CD4-positive, alpha-beta T cell treated with Interleukin-17A for 4 hours (primary cell): ENCODE measurements around the gene TRAPPC14.
"Not testable (repeated sequence)": the region's sequence is repeated elsewhere in the genome, so short reads cannot be mapped to it uniquely, and the experiment has no call there.

Source experiments
- DNase-seq: peaks from one replicate; pipeline ENCODE4 v3.0.0-alpha.2; 2020; ENCODE audit warnings: mixed read lengths

Gene TRAPPC14

DNA sequence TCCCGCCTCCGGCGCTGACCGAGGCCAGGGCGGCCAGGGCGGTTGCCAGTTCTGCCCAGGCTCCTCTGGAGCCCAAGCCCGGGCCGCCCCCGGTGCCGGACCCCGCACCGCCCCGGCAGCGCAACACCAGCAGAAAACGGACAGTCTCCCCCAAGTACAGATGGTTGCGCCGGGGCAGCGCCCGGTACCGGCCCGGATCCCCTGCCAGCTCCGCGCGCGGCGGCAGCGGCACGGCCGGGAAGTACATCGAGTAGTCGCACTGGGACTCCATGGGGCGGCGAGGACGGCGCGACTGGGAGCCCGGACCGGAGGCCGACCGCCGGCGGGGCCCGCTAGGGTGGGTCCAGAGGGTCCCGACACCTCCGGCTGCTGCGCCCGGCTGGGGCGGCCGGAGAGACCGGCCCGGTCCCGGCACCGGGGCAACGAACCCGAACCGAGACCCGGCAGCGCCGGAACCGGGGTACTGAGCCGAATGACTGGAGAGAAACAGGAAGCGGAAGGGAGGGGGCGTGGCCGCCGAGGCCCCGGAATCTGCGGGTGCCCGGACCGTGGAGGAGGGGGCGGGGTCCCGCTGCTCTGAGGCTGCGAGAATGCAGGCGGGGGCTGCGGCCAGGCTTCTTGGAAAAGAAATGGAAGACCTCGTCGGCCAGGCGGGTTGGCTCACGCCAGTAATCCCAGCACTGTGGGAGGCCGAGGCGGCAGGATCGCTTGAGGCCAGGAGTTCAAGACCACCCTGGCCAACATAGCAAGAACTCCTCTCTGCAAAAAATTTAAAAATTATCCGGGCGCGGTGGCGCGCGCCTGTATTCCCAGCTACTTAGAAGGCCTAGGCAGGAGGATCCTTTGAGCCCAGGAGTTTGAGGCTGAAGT is at the start of gene TRAPPC14:
Gene TRAPPC14 (minus strand): TSS at position 495 of the 870 bp plus-strand sequence. CDS start 224 bp downstream, at position 271.
- peak; percentile 98 for DNase-seq

- no peak for DNase-seq
These were observed 45.9 kb upstream of the TRAPPC14 start for GRCh38 chr7:100204454-100204853.

- DNase-seq: no peak
These were observed 42.2 kb upstream of the TRAPPC14 start for GRCh38 chr7:100200693-100201092.

DNA sequence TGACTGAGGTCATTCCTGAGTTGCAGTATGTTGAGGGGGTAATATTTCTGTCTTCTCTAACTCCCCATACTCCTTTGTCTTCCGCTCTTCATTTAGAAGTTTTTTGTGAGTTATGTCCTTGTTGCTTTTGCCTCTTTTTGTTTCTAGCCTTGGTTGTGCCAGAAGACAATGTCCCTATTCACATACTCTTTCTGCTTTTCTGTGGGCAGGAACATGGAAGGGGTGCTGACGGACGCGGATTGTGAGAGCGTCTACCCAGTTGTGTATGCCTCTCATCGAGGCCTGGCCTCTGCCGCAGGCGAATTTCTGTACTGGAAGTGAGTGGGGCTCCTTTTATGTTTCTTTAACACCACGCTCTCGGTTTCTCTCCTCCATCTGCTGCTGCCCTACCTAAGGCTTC is 39.7 kb upstream of the TRAPPC14 start:
- no peak for DNase-seq

DNA sequence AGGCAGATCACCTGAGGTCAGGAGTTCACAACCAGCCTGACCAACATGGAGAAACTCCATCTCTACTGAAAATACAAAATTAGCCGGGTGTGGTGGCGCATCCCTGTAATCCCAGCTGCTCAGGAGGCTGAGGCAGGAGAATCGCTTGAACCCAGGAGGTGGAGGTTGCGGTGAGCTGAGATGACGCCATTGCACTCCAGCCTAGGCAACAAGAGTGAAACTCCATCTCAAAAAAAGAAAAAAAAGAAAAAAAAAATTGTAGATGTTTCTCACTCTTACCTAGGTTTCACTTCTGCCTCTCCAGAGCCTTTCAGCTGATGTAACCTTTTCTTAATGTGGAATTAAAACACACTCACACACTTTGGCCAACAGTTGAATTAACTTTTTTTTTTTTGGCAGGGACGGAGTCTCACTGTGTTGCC is 37.4 kb upstream of the TRAPPC14 start:
- DNase-seq: not testable (repeated sequence)

GRCh38 chr7:100195222-100195621 is 36.7 kb upstream of the TRAPPC14 start:
- no peak for DNase-seq

GRCh38 chr7:100192969-100193368 is 34.4 kb upstream of the TRAPPC14 start:
- DNase-seq: no peak

GRCh38 chr7:100192281-100192862 is 33.8 kb upstream of the TRAPPC14 start:
- DNase-seq: not testable (repeated sequence)

- DNase-seq: no peak
These were observed 33.3 kb upstream of the TRAPPC14 start for GRCh38 chr7:100191775-100192174.

DNA sequence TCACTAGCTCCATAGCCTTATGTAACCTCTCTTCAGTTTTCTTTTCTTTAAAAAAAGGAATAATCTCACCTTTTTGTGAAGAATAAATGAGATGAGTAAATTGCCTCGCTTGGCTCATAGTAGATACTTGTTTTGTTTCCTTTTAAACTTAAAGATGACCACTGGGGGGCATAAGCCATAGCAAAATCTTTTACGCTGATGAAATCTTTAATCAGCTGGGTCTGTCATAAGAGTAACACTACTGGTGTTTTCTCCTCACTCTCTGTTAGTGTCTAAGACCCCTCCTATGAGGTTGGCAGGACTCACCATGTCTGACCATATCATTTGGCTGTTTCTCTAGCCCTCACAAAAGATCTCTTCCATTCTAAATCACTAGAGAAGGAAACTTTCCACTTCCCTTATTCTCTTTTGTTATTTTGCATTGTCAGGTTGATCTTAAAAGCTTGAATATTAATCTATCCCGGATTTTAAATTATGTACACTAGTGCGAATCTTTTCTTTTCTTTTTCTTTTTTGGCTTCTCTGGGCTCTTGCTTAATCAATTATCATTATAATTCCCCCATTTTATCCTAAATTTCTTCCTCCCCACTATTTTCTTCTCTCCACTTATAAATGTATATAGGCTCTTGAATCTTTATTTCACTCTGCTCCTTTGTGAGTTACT is 31.7 kb upstream of the TRAPPC14 start:
- DNase-seq: no peak

GRCh38 chr7:100189061-100189460 is 30.5 kb upstream of the TRAPPC14 start:
- no peak for DNase-seq

DNA sequence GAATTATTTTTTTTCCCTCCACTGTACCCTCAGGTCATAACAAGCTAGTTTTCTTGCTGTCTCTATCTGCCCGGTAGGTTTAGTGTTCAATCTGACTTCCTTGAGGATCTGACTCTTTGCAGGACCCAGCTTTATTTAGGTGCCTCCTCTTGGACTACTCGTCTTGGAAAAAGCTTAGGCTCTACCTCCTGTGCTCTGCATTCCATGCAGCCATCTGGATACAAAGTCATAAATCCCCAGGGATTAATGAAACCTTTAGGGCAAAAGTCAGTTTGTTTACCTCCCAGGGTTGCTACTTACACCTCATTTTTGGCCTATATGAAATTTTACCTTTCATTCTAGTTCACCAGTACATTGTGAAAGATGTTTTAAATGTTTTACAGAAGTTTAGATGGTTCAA is 27.2 kb upstream of the TRAPPC14 start:
- no peak for DNase-seq

DNA sequence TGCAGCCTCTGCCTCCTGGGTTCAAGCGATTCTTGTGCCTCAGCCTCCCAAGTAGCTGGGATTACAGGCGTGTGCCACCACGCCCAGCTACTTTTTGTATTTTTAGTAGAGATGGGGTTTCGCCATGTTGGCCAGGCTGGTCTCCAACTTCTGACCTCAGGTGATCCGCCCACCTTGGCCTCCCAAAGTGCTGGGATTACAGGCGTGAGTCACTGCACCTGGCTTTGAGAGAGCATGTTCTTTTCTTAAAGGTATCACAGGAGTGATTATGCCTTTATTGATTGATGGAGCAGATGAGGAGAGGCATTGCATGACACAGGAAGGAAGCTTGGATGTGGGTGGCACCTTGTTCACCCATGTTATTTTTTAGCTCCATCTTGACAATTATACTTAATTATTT is 24.6 kb upstream of the TRAPPC14 start:
- not testable (repeated sequence) for DNase-seq

GRCh38 chr7:100182616-100183015 is 24.1 kb upstream of the TRAPPC14 start:
- not testable (repeated sequence) for DNase-seq

DNA sequence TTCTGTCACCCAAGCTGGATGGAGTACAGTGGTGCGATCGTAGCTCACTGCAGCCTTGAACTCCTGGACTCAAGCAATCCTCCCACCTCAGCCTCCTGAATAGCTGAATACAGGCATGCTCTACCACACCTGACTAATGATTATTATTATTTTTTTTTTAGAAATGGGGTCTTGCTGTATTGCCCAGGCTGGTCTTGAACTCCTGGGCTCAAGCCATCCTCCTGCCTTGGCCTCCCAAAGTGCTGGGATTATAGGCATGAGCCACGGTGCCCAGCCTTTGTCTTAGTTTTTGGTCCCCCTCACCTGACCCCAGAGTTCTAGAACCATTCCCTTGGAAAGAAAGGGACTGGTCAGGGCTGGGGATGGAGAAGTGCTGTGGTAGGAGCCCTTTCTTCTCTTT is 21.6 kb upstream of the TRAPPC14 start:
- DNase-seq: not testable (repeated sequence)

DNA sequence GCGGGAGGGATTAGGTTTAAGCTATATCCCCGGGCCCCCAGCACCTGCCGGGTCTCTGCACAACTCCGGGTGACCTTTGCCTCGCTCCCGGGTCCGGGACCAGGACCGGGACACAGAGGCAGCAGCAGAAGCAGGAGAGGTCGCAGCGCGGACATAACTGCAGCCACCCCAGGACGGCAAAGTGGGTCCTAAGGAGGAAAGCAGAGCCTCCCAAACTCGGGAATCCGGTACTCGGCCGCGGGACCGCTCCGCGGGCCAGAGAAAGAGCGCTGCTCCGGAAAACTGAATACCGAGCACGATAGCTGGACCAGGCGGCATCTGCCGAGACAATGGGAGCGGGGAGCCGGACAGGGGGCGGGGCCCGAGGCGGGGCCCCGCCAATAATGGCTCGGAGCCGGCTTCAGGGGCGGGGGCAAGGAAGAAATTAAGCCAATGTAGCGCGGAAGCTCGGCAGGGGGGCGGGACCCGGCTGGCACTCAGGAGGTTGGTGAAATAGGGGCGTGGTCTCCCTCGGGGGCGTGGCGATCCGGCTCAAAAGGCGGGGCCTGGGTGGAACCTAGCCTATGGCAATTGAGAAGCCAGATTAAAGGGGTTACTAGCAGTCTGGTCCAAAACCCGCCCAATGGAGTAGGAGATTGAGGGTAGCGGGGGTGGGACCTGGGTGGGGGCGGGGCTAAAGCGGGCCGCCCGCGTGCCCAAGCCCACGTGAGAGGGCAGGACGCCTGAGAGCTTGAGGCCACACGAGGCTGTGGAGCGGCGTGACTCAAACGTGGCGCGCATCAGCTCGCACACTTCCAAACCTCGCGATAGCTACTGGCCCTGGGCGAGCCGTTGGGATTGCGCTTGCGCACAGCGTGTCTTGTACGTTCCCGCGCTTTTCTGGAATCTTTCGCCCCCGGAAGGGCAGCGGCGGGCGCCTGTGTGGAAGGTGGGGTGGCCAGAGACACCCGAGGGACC is 18.8 kb upstream of the TRAPPC14 start, which contains the start of the genes GPC2 and STAG3:
Gene GPC2 (minus strand): TSS at position 337 of the 957 bp plus-strand sequence. CDS start 182 bp downstream, at position 155.
Gene STAG3 (plus strand): TSS at position 874 of the 957 bp plus-strand sequence. CDS start 2,639 bp downstream, outside the sequence.
- DNase-seq: peak; percentile 99

- no peak for DNase-seq
These were observed 17.8 kb upstream of the TRAPPC14 start for GRCh38 chr7:100176096-100177044.

DNA sequence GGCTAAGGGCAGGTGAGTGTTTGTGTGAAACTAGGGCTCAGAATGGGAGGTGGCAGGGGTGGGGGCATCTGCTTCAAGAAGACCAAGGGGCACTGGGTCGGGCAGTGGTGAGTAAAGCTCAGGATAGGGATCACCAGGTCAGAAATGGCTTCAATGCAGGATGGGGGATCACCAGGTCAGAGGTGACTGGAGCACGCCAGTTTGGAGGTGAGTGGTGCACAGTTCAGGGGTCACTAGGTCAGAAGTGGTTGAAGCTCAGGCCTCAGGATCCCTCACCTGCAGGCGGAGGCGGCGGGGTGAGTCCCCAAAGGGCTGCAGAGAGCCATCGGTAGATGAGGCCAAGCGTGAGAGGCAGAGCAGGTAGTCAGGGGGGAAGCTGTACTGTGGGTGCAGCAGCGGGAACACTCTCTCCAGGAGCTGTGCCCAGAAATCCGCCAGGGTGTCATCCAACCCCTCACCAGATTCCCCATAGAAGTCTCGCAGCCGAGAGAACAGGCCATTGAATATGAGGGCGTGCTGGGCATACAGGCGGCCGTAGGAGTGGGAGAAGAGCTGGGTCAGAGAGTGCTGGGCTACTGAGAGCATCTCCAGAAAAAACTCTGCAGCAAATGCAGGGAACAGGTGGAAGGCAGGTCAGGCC is 16.9 kb upstream of the TRAPPC14 start:
- no peak for DNase-seq

GRCh38 chr7:100174582-100174981 is 16.1 kb upstream of the TRAPPC14 start:
- DNase-seq: no peak

DNA sequence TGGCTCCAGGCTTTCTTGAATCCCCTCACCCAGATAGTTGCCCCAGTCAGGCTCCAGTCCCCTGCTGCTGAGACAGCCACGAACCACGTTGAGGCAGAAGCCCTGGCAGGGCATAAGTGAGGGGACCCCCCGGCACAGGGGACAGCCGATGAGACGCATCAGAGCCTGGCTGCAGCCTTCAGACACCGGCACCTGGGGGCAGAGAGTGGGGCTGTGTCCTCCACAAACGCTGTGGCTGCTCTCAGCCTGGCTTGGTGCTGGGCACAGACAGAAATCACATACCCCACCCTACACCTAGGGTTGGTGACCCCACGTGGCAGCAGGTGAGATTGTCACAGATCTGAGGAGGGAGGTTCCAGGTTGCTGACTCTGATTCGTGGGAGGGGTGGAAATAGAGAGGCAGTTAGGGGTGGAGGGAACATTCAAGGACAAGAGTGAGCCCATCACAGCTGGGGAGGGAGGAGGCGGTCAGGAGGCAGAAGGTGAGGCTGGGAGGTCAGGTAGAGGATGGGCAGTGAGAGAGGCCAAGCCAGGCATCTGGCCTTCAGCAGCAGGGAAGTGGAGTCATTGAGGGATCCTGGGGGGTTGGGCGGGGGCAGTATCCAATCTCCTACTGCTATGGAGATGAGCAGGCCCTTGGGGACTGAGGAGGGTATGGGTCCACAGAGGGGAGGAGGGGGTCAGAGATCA is 15.4 kb upstream of the TRAPPC14 start:
- DNase-seq: peak; percentile 29
